ENCODE results near the gene CHRNE.
"Not testable (repeated sequence)": the region's sequence is repeated elsewhere in the genome, so short reads cannot be mapped to it uniquely, and the experiment has no call there.

CHRNE gene

GRCh38 chr17:4906642-4907041 is 3.7 kb upstream of the CHRNE start:
- not testable (repeated sequence) for DNase-seq (ENCODE audit: low read depth in 2 of 2)

DNA sequence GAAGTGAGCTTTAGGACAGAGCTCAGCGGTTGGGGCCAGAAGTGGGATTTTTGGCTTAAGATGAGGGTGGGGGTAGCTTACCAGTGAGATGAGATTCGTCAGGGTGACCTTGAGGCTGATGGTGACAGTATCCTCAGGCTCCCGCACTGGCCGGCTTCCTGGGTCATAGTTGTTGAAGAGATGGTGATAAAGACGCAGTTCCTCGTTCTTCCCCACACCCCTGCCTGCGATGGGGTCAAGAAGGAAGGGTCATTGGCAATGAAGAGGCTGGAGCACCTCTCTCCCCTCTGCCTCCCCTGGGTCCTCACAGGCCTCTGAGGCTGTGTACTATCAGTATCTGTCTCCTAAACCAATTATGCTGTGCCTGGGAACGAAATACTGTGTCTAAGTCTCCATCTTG is 358 bp downstream of the CHRNE start:
- no peak for DNase-seq (ENCODE audit: low read depth in 2 of 2)

GRCh38 chr17:4901648-4902344 is 1.1 kb downstream of the CHRNE start:
- no peak for DNase-seq (ENCODE audit: low read depth in 2 of 2)

- DNase-seq (ENCODE audit: low read depth in 2 of 2): no peak
These were observed 1.7 kb downstream of the CHRNE start for GRCh38 chr17:4901108-4901647.

- peak in 1 of 2 donors; percentile 30 for DNase-seq (ENCODE audit: low read depth in 2 of 2)
These were observed 2.4 kb downstream of the CHRNE start for GRCh38 chr17:4900231-4901107.

DNA sequence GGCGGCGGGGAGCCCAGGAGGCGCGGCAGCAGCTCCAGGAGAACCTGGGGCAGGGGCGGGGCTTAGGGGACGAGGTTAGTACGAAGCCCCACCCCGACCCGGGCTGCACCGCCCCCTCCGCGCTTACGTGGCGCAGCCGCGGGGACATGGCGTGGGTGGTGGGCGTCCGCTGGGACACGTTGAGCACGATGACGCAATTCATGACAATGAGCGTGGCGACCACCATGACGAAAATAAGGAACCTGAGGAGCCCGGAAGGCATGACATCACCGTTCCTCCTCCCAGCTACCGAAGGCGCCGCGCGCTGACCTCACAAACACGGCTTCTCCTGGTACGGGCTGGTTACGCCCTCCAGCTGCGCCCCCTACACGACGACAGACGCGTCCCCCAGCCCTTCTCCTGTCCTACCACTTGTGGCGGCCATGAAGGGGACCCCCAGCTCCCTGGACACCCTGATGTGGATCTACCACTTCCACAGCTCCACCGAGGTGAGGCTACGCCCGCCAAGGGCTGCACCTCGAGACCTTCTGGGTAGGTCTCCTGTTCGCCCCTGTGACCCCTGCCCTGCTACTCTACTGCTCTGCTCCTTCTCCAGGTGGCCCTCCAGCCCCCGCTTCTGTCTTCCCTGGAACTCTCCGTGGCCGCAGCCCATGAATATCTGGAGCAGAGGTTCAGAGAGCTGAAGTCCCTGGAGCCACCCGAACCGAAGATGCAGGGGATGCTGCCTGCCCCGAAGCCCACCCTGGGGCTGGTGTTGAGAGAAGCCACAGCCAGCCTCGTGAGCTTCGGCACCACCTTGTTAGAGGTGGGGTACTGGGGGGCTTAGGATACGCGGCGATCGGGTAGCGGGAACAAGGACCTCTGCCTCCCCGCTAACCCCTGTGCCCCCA is 3.3 kb downstream of the CHRNE start, which contains the start of gene C17orf107:
Gene C17orf107 (plus strand): TSS at position 196 of the 890 bp plus-strand sequence. CDS start 227 bp downstream, at position 423.
- DNase-seq (ENCODE audit: low read depth in 2 of 2): peak; percentile 93 to 97

DNA sequence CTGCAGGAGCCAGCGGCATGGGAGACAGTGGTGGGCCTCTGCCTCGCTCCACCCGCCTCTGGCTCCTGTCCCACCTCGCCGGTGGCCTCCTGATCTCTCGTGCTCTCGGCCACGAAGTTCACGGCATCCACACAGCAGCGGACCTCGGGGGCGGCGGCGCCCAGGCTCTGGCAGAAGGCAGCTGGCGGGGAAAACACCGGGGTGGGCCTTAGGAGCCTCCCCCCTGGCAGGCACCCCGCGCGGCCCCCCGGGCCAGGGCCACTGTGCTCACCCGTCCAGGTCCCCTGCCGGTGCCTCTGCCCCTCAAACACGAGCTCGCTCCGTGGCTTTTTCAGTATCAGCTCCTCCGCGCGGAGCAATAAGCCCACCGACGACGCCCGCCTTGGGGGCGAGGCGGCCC is 4.0 kb downstream of the CHRNE start:
- no peak for DNase-seq (ENCODE audit: low read depth in 2 of 2)

GRCh38 chr17:4898351-4898750 is 4.5 kb downstream of the CHRNE start:
- no peak for DNase-seq (ENCODE audit: low read depth in 2 of 2)

- no peak for DNase-seq (ENCODE audit: low read depth in 2 of 2)
These were observed 5.1 kb downstream of the CHRNE start for GRCh38 chr17:4897785-4898184.

DNA sequence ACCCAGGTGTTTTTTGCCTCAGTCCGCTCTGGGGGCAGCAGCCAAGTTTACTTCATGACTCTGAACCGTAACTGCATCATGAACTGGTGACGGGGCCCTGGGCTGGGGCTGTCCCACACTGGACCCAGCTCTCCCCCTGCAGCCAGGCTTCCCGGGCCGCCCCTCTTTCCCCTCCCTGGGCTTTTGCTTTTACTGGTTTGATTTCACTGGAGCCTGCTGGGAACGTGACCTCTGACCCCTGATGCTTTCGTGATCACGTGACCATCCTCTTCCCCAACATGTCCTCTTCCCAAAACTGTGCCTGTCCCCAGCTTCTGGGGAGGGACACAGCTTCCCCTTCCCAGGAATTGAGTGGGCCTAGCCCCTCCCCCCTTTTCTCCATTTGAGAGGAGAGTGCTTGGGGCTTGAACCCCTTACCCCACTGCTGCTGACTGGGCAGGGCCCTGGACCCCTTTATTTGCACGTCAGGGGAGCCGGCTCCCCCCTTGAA is 5.7 kb downstream of the CHRNE start:
- no peak for DNase-seq (ENCODE audit: low read depth in 2 of 2)

DNA sequence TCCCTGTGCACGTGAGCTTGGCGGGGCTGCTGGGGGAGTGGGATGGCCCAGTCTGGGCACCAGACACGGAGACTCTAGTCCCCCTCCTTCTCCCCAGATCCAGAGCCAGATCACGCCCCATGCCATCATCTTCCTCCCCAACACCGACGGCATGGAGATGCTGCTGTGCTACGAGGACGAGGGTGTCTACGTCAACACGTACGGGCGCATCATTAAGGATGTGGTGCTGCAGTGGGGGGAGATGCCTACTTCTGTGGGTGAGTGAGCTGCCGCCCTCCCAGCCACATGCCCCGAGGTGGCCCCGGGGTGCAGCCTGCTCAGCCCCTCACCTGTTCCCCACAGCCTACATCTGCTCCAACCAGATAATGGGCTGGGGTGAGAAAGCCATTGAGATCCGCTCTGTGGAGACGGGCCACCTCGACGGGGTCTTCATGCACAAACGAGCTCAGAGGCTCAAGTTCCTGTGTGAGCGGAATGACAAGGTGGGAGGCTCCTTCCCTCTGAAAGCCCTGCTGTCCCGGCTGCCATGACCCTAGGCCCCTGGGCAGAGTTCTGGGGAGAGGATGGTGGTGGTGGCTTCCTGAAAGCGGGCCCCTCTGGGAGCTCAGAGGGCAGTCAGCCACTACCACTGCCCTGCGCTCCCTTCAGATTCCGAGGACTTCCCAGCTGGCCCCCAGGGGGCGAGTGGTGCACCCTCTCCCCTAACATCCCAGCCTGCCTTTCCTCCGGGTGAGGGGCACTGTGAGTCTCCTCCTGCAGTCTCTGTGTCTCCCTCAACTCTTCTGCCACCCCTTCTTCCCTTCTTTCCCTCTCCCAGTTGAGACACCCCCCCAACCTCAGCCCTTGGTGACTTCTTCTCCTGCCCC is 6.3 kb downstream of the CHRNE start:
- DNase-seq (ENCODE audit: low read depth in 2 of 2): no peak

GRCh38 chr17:4895657-4896331 is 7.1 kb downstream of the CHRNE start:
- DNase-seq (ENCODE audit: low read depth in 2 of 2): no peak

DNA sequence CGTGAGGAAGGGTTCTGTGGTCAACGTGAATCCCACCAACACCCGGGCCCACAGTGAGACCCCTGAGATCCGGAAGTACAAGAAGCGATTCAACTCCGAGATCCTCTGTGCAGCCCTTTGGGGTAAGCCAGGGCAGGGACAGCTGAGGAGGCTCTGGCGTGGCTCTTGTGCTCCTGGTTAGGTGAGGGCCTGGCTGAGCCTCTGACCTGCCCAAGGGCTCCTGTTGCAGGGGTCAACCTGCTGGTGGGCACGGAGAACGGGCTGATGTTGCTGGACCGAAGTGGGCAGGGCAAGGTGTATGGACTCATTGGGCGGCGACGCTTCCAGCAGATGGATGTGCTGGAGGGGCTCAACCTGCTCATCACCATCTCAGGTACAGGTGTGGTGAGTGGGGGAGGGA is 7.8 kb downstream of the CHRNE start:
- DNase-seq (ENCODE audit: low read depth in 2 of 2): no peak

DNA sequence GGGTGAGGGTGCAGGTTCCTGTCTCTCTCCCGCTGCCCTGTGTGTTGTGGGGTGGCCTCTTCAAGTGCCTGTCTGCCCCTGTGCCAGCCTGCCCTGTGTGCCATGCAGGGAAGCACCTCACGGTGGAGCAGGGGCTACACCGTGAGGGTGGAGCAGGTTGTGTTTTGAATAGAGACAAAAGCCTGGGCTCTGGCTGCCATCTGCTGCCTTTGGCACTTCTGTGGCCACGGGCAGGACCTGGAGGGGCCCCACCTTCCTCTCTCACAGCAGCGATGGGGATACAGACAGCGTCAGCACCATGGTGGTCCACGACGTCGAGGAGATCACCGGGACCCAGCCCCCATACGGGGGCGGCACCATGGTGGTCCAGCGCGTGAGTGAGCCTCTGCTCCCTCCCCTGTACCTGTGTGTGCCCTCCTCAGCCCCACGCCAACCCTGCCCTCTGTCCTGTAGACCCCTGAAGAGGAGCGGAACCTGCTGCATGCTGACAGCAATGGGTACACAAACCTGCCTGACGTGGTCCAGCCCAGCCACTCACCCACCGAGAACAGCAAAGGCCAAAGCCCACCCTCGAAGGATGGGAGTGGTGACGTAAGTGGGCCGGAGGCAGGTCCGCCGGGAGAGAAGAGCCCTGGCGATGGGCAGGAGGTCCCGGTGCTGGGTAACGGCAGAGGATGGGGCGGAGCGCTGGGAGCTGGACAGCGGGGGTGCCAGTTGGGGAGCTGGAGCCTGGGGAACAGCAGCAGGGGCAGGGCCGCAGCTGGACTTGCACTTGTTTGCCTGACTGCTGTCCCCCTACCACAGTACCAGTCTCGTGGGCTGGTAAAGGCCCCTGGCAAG is 9.0 kb downstream of the CHRNE start:
- DNase-seq (ENCODE audit: low read depth in 2 of 2): no peak

- no peak for DNase-seq (ENCODE audit: low read depth in 2 of 2)
These were observed 9.6 kb downstream of the CHRNE start for GRCh38 chr17:4893272-4893671.

GRCh38 chr17:4892499-4893221 is 10.2 kb downstream of the CHRNE start:
- DNase-seq (ENCODE audit: low read depth in 2 of 2): no peak

GRCh38 chr17:4891411-4892410 is 11.2 kb downstream of the CHRNE start:
- no peak for DNase-seq (ENCODE audit: low read depth in 2 of 2)

Data from activated CD8-positive, alpha-beta memory T cell treated with anti-CD3 and anti-CD28 coated beads for 4 hours (primary cell).